ENCODE data around the gene MARK4. TPM values are rescaled to one million over a fixed set of nuclear protein-coding genes. Genes with fewer than 3 reads are reported as not detected.

MARK4 gene
- total RNA-seq, 1 experiment from 2014 or later: 49.4 TPM

GRCh38 chr19:45322744-45323281 is 71.7 kb downstream of the MARK4 start, which contains the start of gene CKM:
Gene CKM (minus strand): TSS chr19:45322875. CDS start chr19:45319713, 3,162 bp downstream.
- ChIA-PET CTCF (no interaction called here), POLR2A (ENCODE audit: unreplicated experiment) (no interaction called here)
- Histone ChIP-seq H3K36me3 (ENCODE audit: low read depth) (no peaks in the 10 kb centered on the region), H3F3A (ENCODE audit: insufficient read depth, low read depth) (peaks cover 15% of the 10 kb centered on the region; the same call in 1 of the 2 replicates), H2AFZ (no peak within 1 kb of the TSS), H3K4me1 (replicated peaks; ENCODE audit: insufficient read depth) (no peaks in the 10 kb centered on the region; the same call in 1 of the 2 replicates), H3K4me2 (no peak within 1 kb of the TSS), H4K20me1 (ENCODE audit: insufficient read depth) (no peaks in the 10 kb centered on the region), H3K79me2 (ENCODE audit: low read depth) (no peaks in the 10 kb centered on the region), H3K27me3 (ENCODE audit: insufficient read depth, low read depth) (no peaks in the 10 kb centered on the region; the same call in 1 of the 2 replicates), H3K9me2 (ENCODE audit: insufficient read depth) (no peaks in the 10 kb centered on the region), H3K9me3 (ENCODE audit: insufficient read depth, low read depth) (no peaks in the 10 kb centered on the region), H3K27ac (no peak within 1 kb of the TSS), H3K4me3 (no peak within 1 kb of the TSS)
- intact Hi-C loops (cut with micrococcal nuclease; ENCODE audit: unreplicated experiment): no loop called here
- TF ChIP-seq EZH2 (IDR thresholded peaks at IDR 0.05; ENCODE audit: low read depth) (no peak), CTCF (conservative IDR thresholded peaks at IDR 0.05) (no peak)
- no peak for DNase-seq
- no TSS peak for BruUV-seq (replicated peaks)

- no peaks in the 10 kb centered on the region for H3K9me2 ChIP-seq (ENCODE audit: insufficient read depth)
- H3K4me2 ChIP-seq: no peak overlapping the region
- TF ChIP-seq EZH2 (IDR thresholded peaks at IDR 0.05; ENCODE audit: low read depth) (no peak), CTCF (conservative IDR thresholded peaks at IDR 0.05) (no peak)
- no peak overlapping the region for H2AFZ ChIP-seq
- intact Hi-C loops (cut with micrococcal nuclease; ENCODE audit: unreplicated experiment): no loop called here
- DNase-seq: no peak
- no peaks in the 10 kb centered on the region; the same call in 1 of the 2 replicates for H3K4me1 ChIP-seq (replicated peaks; ENCODE audit: insufficient read depth)
- ChIA-PET CTCF (no interaction called here), POLR2A (ENCODE audit: unreplicated experiment) (no interaction called here)
- no peak overlapping the region for H3K4me3 ChIP-seq
- H3K27me3 ChIP-seq (ENCODE audit: insufficient read depth, low read depth): no peaks in the 10 kb centered on the region
- H3K36me3 ChIP-seq (ENCODE audit: low read depth): no peaks in the 10 kb centered on the region
- no peaks in the 10 kb centered on the region for H4K20me1 ChIP-seq (ENCODE audit: insufficient read depth)
- no peaks in the 10 kb centered on the region for H3K79me2 ChIP-seq (ENCODE audit: low read depth)
- no peak overlapping the region for H3K27ac ChIP-seq
- no TSS peak for BruUV-seq (replicated peaks)
- no peaks in the 10 kb centered on the region for H3K9me3 ChIP-seq (ENCODE audit: insufficient read depth, low read depth)
- H3F3A ChIP-seq (ENCODE audit: insufficient read depth, low read depth): peaks cover 15% of the 10 kb centered on the region; the same call in 1 of the 2 replicates
Measured at GRCh38 chr19:45323671-45324081, 72.6 kb downstream of the MARK4 start.

- Histone ChIP-seq H3F3A (ENCODE audit: insufficient read depth, low read depth) (peaks cover 15% of the 10 kb centered on the region; the same call in 1 of the 2 replicates), H3K79me2 (ENCODE audit: low read depth) (no peaks in the 10 kb centered on the region), H3K27me3 (ENCODE audit: insufficient read depth, low read depth) (no peaks in the 10 kb centered on the region), H4K20me1 (ENCODE audit: insufficient read depth) (no peaks in the 10 kb centered on the region), H3K9me2 (ENCODE audit: insufficient read depth) (no peaks in the 10 kb centered on the region), H3K4me3 (no peak overlapping the region), H3K36me3 (ENCODE audit: low read depth) (no peaks in the 10 kb centered on the region), H3K27ac (no peak overlapping the region), H3K9me3 (ENCODE audit: insufficient read depth, low read depth) (no peaks in the 10 kb centered on the region), H2AFZ (no peak overlapping the region), H3K4me1 (replicated peaks; ENCODE audit: insufficient read depth) (no peaks in the 10 kb centered on the region; the same call in 1 of the 2 replicates), H3K4me2 (no peak overlapping the region)
- ChIA-PET CTCF (no interaction called here), POLR2A (ENCODE audit: unreplicated experiment) (interaction anchor here (0.6 kb wide), 2 partner anchors 263 to 284 kb away, joined by 4 to 6 read pairs; no protein-coding TSS in a partner anchor)
- no TSS peak for BruUV-seq (replicated peaks)
- TF ChIP-seq CTCF (conservative IDR thresholded peaks at IDR 0.05) (no peak), EZH2 (IDR thresholded peaks at IDR 0.05; ENCODE audit: low read depth) (no peak)
- DNase-seq: peak in 1 of 2 experiments; percentile 16
- intact Hi-C loops (cut with micrococcal nuclease; ENCODE audit: unreplicated experiment): no loop called here
Measured at GRCh38 chr19:45324349-45324907, 73.4 kb downstream of the MARK4 start.
